ENCODE results near the gene NCOA5.

NCOA5 gene

DNA sequence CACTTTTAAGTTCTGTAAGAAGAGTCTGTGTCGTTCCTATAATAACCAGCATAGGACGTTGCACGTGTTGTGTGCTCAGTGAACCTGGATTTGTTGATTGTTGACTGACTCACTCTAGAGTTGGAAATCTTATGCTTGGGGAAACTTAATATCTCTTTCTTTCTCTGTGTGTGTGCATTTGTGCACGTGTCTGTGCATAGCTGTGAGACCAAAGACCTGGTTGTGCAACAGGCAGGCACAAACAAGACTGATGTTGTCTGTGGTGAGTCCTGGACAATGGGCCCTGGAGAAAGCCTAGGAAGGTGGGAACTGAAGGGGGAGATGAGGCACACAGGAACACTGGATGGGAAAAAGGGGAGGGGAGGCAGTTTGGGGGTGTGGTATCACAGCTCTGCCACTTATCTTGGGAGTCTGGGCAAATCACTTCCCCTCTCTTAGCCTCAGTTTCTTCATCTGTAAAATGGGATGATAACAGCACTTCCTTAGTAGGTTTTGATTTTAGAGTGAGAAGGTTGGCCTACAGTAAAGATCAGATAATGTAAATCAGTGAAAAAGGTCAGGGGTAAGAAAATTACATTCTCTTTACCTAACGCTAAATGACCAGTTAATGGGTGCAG is 36.8 kb upstream of the NCOA5 start:
- no peak overlapping the region for H3K4me3 ChIP-seq (ENCODE audit: low read depth, low read length)
- TF ChIP-seq, protein P1, sequence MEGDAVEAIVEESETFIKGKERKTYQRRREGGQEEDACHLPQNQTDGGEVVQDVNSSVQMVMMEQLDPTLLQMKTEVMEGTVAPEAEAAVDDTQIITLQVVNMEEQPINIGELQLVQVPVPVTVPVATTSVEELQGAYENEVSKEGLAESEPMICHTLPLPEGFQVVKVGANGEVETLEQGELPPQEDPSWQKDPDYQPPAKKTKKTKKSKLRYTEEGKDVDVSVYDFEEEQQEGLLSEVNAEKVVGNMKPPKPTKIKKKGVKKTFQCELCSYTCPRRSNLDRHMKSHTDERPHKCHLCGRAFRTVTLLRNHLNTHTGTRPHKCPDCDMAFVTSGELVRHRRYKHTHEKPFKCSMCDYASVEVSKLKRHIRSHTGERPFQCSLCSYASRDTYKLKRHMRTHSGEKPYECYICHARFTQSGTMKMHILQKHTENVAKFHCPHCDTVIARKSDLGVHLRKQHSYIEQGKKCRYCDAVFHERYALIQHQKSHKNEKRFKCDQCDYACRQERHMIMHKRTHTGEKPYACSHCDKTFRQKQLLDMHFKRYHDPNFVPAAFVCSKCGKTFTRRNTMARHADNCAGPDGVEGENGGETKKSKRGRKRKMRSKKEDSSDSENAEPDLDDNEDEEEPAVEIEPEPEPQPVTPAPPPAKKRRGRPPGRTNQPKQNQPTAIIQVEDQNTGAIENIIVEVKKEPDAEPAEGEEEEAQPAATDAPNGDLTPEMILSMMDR (IDR thresholded peaks at IDR 0.05; ENCODE audit: borderline replicate concordance, insufficient read depth, low read depth, low read length) = no peak

DNA sequence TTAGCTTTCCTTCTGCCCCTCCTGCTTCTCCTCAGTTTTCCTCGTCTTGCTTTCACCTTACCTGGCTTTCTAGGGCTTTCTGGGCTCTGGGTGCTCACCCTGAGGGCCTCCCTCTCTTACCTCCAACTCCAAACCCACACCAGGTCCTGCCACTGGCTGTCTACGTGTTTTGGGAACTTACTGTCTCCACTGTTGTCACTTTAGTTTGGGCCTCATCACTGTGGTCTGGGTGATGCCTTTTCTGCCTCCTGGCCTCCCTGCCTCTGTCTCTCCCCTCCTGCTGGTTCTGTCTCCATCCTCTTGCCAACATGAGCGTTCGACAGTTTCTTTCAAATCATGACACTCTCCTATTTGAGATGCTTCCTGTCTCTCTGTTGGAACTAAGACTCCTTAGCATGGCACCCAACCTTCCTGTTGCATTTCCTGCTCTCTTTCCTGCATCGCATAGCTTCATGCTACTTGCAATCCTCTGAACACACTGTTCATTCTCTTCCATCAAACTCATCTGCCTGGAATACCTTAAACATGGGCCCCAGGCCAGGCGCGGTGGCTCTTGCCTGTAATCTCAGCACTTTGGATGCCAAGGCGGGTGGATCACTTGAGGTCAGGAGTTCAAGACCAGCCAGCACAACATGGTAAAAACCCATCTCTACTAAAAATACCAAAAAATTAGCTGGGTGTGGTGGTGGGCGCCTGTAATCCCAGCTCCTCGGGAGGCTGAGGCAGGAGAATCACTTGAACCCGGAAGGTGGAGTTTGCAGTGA is 33.9 kb upstream of the NCOA5 start:
- TF ChIP-seq, protein P1 (IDR thresholded peaks at IDR 0.05; ENCODE audit: borderline replicate concordance, insufficient read depth, low read depth, low read length) = no peak
- H3K4me3 ChIP-seq (ENCODE audit: low read depth, low read length) = no peak overlapping the region

DNA sequence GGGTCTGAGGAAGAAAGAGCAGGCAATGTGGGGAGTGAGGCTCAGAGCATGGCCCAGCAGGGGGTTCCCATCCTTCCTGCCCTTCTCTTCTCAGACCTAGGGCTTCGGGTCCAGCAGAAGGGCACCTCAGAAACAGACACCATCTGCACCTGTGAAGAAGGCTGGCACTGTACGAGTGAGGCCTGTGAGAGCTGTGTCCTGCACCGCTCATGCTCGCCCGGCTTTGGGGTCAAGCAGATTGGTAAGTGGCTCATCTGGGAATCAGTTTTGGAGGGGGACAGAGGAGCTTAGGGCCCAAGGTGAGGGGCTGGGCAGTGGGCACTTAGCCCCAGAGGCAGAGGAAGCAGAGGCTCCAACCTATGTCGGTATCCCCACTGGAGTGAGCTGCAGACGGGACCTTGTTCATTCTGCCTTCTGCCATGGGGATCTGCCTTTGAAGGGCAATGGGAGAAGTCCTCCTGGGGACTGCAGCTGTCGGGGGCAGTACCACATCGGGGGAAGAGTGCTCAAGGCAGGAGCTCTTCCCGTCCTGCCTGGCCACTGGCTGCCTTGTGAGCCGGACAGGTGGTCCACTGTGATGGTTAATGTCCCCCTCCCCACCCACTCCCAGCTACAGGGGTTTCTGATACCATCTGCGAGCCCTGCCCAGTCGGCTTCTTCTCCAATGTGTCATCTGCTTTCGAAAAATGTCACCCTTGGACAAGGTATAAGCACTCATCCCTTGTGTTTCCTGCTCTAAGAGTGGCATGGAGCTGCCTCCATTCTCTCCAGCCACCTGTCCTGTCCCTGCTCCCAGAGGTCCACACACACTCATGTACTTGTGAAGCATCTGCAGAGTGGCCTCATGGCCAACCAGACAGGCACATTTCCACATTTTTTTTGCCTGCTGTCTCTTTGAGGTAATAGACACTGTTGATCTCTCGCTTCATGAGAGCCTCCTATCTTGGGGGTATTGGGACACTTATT is 33.0 kb upstream of the NCOA5 start:
- H3K4me3 ChIP-seq (ENCODE audit: low read depth, low read length) = no peak overlapping the region
- TF ChIP-seq, protein P1 (IDR thresholded peaks at IDR 0.05; ENCODE audit: borderline replicate concordance, insufficient read depth, low read depth, low read length) = no peak

DNA sequence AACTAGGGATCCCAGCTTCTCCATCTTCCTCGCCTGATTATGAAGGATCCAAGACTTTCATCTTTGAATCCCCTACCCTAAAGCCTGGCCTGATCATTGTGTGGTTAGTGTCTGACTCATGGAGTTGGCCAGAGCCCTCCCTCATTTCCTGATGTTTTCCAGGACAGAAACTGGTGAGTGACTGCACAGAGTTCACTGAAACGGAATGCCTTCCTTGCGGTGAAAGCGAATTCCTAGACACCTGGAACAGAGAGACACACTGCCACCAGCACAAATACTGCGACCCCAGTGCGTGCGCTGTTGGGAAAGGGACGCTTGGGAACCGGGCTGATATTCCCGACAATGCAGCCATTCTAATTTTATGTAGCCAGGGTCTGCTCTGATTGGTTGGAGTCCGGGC is 32.3 kb upstream of the NCOA5 start:
- no peak overlapping the region for H3K4me3 ChIP-seq (ENCODE audit: low read depth, low read length)
- TF ChIP-seq, protein P1 (IDR thresholded peaks at IDR 0.05; ENCODE audit: borderline replicate concordance, insufficient read depth, low read depth, low read length) = no peak

DNA sequence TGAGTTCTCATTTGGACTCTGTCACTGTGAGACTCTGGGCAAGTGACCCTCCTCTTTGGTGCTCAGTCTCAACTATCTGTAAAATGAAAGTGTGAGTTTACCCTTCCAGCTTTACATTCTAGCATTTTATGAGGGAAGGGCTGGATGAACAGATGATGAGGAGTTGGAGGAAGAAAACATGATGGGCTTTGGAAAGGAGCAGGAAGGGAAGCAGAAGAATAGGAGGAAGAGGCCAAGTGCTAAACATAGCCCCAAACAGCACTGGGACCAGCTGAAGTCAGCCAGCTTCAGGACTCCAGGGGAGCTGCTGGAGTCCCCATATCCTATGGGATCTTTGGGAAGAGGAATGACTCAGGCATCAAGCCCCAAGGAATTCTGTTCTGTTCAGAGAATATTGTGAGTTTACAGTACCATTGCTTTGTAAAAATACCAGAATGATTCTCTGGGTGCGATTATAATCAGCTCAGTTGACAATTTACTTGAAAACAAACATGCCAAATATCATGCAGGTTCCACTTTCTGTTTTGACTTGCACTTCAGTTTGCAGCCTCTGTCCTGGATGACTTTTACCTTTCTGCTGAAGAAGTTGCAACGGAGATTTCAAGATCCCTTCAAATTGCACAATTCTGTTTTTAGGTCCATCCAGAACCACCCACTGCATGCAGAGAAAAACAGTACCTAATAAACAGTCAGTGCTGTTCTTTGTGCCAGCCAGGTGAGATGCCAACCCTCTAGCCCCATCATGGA is 31.6 kb upstream of the NCOA5 start:
- peak overlapping the region; percentile 58 for H3K4me3 ChIP-seq (ENCODE audit: low read depth, low read length)
- TF ChIP-seq, protein P1 (IDR thresholded peaks at IDR 0.05; ENCODE audit: borderline replicate concordance, insufficient read depth, low read depth, low read length) = no peak

DNA sequence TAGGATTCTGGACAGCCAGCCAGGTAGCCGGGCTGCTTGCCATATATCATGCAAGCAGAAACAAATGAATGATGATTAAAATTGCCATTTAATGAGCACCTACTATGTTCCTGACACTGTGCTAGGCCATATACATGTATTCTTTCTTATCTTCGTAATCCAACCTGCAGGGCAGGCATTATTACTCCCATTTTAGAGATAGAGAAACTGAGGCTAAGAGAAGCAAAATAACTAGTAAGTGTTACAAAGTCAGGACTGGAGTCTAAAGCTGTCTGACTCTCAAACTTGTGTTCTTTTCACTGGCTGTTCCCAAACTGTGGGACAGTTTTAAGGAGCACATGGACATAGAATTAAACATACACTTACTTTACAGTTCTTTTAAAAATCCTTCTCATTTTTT is 30.4 kb upstream of the NCOA5 start:
- peak overlapping the region; percentile 58 for H3K4me3 ChIP-seq (ENCODE audit: low read depth, low read length)
- TF ChIP-seq, protein P1 (IDR thresholded peaks at IDR 0.05; ENCODE audit: borderline replicate concordance, insufficient read depth, low read depth, low read length) = no peak
